Natural killer cell (primary cell): ENCODE measurements around the gene BAIAP3. TPM values are rescaled to one million over a fixed set of nuclear protein-coding genes. Genes with fewer than 3 reads are reported as not detected.
A peak's percentile ranks its signal among the peaks of the same experiment; 100 is the strongest.

Source experiments
- ATAC-seq, 3 donors: fragments of 150-1000 bp in 2 of 3; fragments of 200-7000 bp in 1 of 3; cut with Tn5 transposase; 1 replicate in 1 of 3; 2 replicates in 2 of 3; pipeline ENCODE4 v1.10.0; 2021; ENCODE audit warnings: mild to moderate bottlenecking in 2 of 3, moderate library complexity in 2 of 3
- DNase-seq, 2 donors: peaks; one replicate each; pipeline versions ENCODE4 v3.0.0 to v3.0.0-alpha.2; 2013 to 2021; ENCODE audit warnings: mixed read lengths in 1 of 2
- H3K27ac ChIP-seq: one replicate; pipeline ENCODE4 v1.5.1; 2013; ENCODE audit warnings: mild to moderate bottlenecking, low read length
- H3K27me3 ChIP-seq: one replicate; pipeline ENCODE4 v1.6.1; 2013; ENCODE audit warnings: low read length; ENCODE audit not compliant: control insufficient read depth, insufficient read depth
- H3K36me3 ChIP-seq: one replicate; pipeline ENCODE4 v1.6.1; 2013; ENCODE audit warnings: low read length; ENCODE audit not compliant: control insufficient read depth, insufficient read depth
- H3K4me1 ChIP-seq: one replicate; pipeline ENCODE4 v1.6.1; 2013; ENCODE audit warnings: low read length; ENCODE audit not compliant: control insufficient read depth, insufficient read depth
- H3K4me3 ChIP-seq: one replicate; pipeline ENCODE4 v1.5.1; 2013; ENCODE audit warnings: low read length
- H3K9me3 ChIP-seq: one replicate; pipeline ENCODE4 v1.6.1; 2013; ENCODE audit warnings: low read length; ENCODE audit not compliant: control insufficient read depth, insufficient read depth
- H3K27ac Mint-ChIP-seq, 2 donors: one replicate each; pipeline ENCODE4 v1.8.0; 2022; ENCODE audit warnings: mild to moderate bottlenecking in 2 of 2, mixed read lengths in 2 of 2, moderate library complexity in 1 of 2
- H3K27me3 Mint-ChIP-seq, 2 donors: one replicate each; pipeline ENCODE4 v1.8.0; 2022; ENCODE audit warnings: low read depth in 2 of 2, mixed read lengths in 2 of 2
- H3K36me3 Mint-ChIP-seq: one replicate; pipeline ENCODE4 v1.8.0; 2022; ENCODE audit warnings: mixed read lengths
- H3K4me1 Mint-ChIP-seq, 2 donors: one replicate each; pipeline ENCODE4 v1.8.0; 2022; ENCODE audit warnings: mixed read lengths in 2 of 2
- H3K4me3 Mint-ChIP-seq: one replicate; pipeline ENCODE4 v1.8.0; 2022; ENCODE audit warnings: mild to moderate bottlenecking, moderate library complexity, mixed read lengths
- H3K9me3 Mint-ChIP-seq, 2 donors: one replicate each; pipeline ENCODE4 v1.8.0; 2022; ENCODE audit warnings: mixed read lengths in 2 of 2
- WGBS: methylation state at CpG from one replicate; pipeline ENCODE4 v1.1.7; 2013; ENCODE audit warnings: missing lambda C conversion rate; ENCODE audit not compliant: insufficient coverage; 5-methylcytosine and 5-hydroxymethylcytosine counted together
- intact Hi-C: fragments of 100-400 bp; cut with micrococcal nuclease; formaldehyde crosslinking; loops from one replicate; pipeline ENCODE4 v1.14.2; 2022
- total RNA-seq, 4 donors: library from RNA; stranded (reverse); fragments of 120-200 nt in 1 of 4; gene quantifications; one replicate each; pipeline versions ENCODE4 v1.2.3 to v1.2.4, GENCODE V29; 2013 to 2022
- TF ChIP-seq, protein P1 (sequence below): fragments of 200-600 bp; IDR thresholded peaks from one replicate; pipeline ENCODE4 v1.8.0; 2022; ENCODE audit warnings: antibody characterized with exemption

Gene BAIAP3
- total RNA-seq, 3 donors from 2014 or later (not counting 1 experiment from before 2014, with no cell fraction given): 17.7 to 21.7 (median 19.9) TPM

DNA sequence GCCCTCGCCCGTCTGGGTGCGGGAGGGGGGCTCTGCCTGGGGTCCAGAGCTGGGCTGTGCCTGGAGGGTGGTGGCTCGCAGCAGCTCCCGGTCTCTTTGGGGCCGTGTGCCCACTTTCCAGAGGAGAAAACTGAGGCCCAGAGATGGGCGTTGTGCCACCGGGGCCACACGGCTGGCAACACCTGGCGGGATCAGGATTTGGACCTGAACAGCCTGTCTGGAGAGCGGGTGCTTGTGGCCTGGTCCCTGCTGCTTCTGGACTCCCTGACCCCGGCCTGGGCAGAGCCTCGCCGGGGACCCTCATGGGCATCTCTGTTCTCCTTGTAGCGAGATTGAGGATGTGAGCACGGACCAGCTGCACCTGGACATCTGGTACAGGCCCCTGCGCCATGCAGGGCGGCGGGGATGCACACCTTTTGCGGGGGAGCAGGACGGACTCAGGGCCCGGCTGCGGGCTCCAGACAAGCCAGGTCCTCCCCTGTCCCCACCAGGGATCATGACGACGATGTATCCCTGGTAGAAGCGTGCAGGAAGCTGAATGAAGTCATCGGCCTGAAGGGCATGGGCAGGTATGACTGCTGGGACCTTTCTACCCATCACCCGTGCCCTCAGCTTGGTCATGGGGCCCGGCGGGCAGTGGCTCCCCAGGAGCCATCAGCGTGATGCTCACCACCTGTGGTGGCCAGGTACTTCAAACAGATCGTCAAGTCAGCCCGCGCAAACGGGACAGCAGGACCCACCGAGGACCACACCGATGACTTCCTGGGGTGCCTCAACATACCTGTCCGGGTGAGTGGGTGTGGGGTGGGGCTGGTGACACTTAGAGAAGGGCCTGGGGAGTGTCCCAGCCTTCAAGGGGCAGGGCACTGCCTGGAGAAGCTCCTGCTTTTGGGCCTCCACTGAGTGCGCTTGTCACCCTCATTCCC lies 8.3 kb downstream of the BAIAP3 start:
- Mint-ChIP-seq H3K27me3 (no peaks in the 10 kb centered on the region), H3K4me1 (peaks cover 9 to 15% of the 10 kb centered on the region in 2 donors), H3K4me3 (no peak overlapping the region), H3K27ac (no peak overlapping the region), H3K36me3 (no peaks in the 10 kb centered on the region), H3K9me3 (no peaks in the 10 kb centered on the region)
- Histone ChIP-seq H3K9me3 (no peaks in the 10 kb centered on the region), H3K36me3 (no peaks in the 10 kb centered on the region), H3K4me3 (peak overlapping the region; percentile 7), H3K27ac (no peak overlapping the region), H3K4me1 (peaks cover 27% of the 10 kb centered on the region), H3K27me3 (no peaks in the 10 kb centered on the region)
- 87% methylated on average over 39 of the region's 39 CpGs for WGBS
- ATAC-seq: no peak
- intact Hi-C loops: loop anchor here (2.0 kb wide), 1 partner anchor 41 kb away; no protein-coding TSS in a partner anchor
- DNase-seq: no peak
- TF ChIP-seq, protein P1, sequence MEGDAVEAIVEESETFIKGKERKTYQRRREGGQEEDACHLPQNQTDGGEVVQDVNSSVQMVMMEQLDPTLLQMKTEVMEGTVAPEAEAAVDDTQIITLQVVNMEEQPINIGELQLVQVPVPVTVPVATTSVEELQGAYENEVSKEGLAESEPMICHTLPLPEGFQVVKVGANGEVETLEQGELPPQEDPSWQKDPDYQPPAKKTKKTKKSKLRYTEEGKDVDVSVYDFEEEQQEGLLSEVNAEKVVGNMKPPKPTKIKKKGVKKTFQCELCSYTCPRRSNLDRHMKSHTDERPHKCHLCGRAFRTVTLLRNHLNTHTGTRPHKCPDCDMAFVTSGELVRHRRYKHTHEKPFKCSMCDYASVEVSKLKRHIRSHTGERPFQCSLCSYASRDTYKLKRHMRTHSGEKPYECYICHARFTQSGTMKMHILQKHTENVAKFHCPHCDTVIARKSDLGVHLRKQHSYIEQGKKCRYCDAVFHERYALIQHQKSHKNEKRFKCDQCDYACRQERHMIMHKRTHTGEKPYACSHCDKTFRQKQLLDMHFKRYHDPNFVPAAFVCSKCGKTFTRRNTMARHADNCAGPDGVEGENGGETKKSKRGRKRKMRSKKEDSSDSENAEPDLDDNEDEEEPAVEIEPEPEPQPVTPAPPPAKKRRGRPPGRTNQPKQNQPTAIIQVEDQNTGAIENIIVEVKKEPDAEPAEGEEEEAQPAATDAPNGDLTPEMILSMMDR: no peak

DNA sequence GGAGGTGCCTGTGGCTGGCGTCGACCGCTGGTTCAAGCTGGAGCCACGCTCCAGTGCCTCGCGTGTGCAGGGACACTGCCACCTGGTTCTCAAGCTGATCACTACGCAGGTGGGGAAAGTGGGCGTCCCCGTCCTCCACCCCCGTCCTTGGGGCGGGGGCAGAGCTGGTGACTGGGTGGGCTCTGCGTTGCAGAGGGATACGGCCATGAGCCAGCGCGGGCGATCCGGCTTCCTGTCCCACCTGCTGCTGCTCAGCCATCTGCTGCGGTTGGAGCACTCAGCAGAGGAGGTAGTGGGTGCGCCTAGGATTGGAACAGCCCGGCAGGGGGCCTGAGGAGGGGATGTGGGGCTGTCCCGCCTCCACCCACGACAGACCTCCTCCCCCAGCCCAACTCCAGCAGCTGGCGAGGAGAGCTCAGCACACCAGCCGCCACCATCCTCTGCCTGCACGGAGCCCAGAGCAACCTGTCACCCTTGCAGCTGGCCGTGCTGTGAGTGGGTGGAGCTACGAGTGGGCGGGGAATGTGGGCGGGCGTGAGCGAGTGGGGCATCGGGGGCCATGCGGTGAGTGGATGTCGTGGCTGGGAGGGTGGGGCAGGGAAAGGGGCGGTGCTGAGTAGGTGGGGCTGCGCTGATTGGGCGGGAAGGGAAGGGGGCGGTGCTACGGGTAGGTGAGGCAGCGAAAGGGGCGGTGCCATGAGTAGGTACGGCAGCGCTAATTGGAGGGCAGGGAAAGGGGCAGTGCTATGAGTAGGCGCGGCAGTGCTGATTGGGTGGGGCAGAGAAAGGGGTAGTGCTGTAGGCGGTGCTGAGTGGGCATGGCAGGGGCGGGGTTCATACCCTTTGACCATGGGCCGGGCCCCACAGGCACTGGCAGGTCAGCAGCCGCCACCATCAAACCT lies 9.3 kb downstream of the BAIAP3 start:
- Histone ChIP-seq H3K36me3 (no peaks in the 10 kb centered on the region), H3K27me3 (no peaks in the 10 kb centered on the region), H3K4me3 (peak overlapping the region; percentile 7), H3K4me1 (peaks cover 26% of the 10 kb centered on the region), H3K9me3 (no peaks in the 10 kb centered on the region), H3K27ac (no peak overlapping the region)
- H3K27ac Mint-ChIP-seq: peak overlapping the region; percentile 69 to 85
- WGBS: under 1% methylated on average over 49 of the region's 49 CpGs
- intact Hi-C loops: loop anchor here (1.0 to 2.0 kb wide), 2 partner anchors 9 to 42 kb away; partner anchors contain the start of gene BAIAP3
- H3K4me1 Mint-ChIP-seq: peaks cover 9 to 15% of the 10 kb centered on the region in 2 donors
- peak; percentile 92 to 98 (median 93) for ATAC-seq
- H3K4me3 Mint-ChIP-seq: peak overlapping the region; percentile 71
- H3K27me3 Mint-ChIP-seq: no peaks in the 10 kb centered on the region
- no peaks in the 10 kb centered on the region for H3K36me3 Mint-ChIP-seq
- peak; percentile 92 to 98 for DNase-seq
- no peaks in the 10 kb centered on the region for H3K9me3 Mint-ChIP-seq
- TF ChIP-seq, protein P1: no peak

DNA sequence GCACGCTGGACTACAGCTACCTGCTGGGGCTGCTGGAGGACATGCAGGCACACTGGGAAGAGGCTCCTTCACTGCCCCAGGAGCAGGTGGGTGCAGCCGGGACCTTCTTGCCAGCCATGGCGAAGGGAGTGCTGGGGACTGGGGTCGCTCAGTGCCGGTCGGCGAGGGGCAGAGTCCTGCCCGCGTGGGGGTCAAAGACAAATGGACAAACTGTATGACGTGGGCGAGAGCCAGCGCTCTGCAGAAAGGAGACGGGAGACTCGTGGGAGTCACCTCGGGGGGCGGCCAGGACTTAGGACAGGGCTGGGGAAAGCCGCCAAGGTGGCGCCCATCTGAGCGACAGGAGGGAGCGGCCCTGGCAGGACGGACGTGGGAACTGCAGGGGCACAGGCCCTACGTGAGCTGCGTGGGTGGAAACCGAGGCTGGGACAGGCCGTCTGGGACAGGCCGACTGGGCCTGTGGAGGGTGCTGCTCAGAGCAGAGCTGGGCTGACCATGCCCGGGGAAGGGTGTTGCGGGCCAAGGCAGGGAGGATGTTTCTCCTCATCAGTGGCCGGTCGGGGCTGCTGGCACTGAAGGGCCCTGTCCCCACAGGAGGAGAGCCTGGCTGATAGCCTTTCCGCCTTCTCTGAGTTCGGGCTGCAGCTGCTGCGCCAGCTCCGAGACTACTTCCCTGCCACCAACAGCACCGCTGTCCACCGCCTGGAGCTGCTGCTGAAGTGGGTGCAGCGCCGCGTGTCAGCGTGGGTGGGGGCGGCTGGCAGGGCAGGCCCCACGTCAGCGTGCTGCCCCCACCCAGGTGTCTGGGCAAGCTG lies 10.2 kb downstream of the BAIAP3 start:
- DNase-seq (peak in 1 of 2 donors; percentile 38), ATAC-seq (no peak)
- Mint-ChIP-seq H3K4me1 (peaks cover 9 to 15% of the 10 kb centered on the region in 2 donors), H3K36me3 (no peaks in the 10 kb centered on the region), H3K4me3 (peak overlapping the region; percentile 71), H3K27ac (peak overlapping the region; percentile 69 to 85), H3K27me3 (no peaks in the 10 kb centered on the region), H3K9me3 (no peaks in the 10 kb centered on the region)
- H3K36me3 ChIP-seq: no peaks in the 10 kb centered on the region
- intact Hi-C loops: loop anchor here (1.0 to 2.0 kb wide), 2 partner anchors 10 to 43 kb away; partner anchors contain the start of gene BAIAP3
- TF ChIP-seq, protein P1: no peak
- H3K4me1 ChIP-seq: peaks cover 23% of the 10 kb centered on the region
- no peaks in the 10 kb centered on the region for H3K27me3 ChIP-seq
- WGBS: 73% methylated on average over 44 of the region's 44 CpGs
- H3K4me3 ChIP-seq: no peak overlapping the region
- no peaks in the 10 kb centered on the region for H3K9me3 ChIP-seq
- no peak overlapping the region for H3K27ac ChIP-seq
